HG02852 (cell line): ENCODE results near the gene ASMTL.
A peak's percentile ranks its signal among the peaks of the same experiment; 100 is the strongest.
"Not testable (repeated sequence)": the region's sequence is repeated elsewhere in the genome, so short reads cannot be mapped to it uniquely, and the experiment has no call there.

Experiments
- ATAC-seq: cut with Tn5 transposase; IDR thresholded peaks from one replicate; pipeline ENCODE4 v1.9.1; 2021; ENCODE audit warnings: mild to moderate bottlenecking, moderate library complexity; ENCODE audit not compliant: unreplicated experiment

Gene ASMTL

GRCh38 chrX:1483843-1484637 lies 31.3 kb upstream of the ASMTL start:
- ATAC-seq: peak; percentile 52

DNA sequence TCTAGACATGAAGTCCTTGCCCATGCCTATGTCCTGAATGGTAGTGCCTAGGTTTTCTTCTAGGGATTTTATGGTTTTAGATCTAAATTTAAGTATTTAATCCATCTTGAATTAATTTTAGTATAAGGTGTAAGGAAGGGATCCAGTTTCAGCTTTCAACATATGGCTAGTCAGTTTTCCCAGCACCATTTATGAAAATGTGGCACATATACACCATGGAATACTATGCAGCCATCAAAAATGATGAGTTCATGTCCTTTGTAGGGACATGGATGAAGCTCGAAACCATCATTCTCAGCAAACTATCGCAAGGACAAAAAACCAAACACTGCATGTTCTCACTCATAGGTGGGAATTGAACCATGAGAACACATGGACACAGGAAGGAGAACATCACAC lies 29.8 kb upstream of the ASMTL start:
- ATAC-seq: not testable (repeated sequence)

GRCh38 chrX:1481636-1482529 lies 29.2 kb upstream of the ASMTL start:
- ATAC-seq: peak; percentile 48

DNA sequence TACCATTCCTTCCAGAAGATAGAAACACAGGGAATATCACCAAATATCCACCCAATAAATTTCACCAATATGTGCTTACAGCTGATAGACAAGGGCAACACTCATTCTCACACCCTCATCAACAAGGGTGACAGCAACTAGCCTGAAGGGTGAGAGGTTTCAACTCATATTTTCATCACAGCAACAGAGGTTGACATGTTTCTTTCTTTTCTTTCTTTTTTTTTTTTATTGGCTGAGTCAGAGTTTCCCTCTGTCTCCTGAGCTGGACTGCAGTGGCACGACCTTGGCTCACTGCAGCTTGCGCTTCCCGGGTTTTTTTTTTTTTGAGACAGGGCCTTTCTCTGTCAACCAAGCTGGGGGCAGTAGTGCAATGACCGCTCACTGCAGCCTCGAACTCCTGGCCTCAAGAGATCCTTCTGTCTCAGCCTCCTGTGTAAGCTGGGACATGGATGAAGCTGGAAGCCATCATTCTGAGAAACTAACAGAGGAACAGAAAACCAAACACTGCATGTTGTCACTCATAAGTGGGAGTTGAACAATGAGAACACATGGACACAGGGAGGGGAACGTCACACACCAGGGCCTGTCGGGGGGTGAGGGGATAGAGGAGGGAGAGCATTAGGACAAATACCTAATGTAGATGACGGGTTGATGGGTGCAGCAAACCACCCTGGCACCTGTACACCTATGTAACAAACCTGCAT lies 27.5 kb upstream of the ASMTL start:
- peak; percentile 0 for ATAC-seq

DNA sequence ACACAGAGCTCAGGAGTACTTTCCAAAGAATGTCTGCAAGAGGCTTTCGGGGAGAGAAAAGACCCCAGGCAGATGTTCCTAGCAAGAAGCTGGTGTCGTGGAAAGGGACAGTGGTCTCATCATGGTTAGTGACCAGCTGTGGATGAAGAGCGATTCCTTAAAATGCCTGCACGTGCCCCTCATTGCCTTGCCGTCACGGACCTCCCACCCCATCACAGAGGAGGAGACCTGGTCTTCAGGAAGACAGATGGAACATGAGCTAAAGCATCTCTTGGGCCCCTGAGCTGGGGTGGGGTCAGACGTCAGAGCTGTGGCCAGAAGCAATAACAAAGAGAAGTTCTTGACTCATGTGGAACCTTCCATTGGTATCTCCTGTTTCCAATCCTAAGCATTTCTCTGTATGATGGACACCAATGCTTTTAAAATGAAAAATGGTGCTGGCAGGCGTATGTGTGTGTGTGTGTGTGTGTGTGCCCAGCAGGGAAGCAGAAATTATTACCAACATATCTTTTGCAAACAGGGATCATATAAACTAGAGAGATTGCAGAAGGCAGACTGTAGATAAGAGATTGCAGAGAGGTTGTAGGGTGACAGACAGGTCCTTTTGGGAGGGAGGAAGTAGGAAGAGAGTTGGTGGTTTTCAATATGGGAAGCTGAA lies 25.2 kb upstream of the ASMTL start:
- ATAC-seq: no peak

DNA sequence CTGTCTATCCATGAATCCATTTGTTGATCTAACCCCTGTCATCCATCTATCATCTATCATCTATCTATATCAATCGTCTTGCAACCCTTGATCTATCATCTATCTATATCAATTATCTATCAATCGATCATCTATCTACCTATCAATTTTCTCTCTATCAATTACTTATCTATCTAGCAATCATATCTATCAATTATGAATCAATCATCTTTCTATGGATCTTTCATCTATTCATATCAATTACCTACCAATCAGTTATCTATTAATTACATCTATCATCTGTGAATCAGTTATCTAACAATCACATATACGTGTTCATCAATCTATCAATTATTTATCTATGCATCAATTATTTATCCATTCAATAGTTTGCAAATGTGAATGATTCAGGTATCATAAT lies 24.5 kb upstream of the ASMTL start:
- ATAC-seq: no peak

GRCh38 chrX:1476682-1477081 lies 24.0 kb upstream of the ASMTL start:
- no peak for ATAC-seq

GRCh38 chrX:1475881-1476280 lies 23.2 kb upstream of the ASMTL start:
- no peak for ATAC-seq

DNA sequence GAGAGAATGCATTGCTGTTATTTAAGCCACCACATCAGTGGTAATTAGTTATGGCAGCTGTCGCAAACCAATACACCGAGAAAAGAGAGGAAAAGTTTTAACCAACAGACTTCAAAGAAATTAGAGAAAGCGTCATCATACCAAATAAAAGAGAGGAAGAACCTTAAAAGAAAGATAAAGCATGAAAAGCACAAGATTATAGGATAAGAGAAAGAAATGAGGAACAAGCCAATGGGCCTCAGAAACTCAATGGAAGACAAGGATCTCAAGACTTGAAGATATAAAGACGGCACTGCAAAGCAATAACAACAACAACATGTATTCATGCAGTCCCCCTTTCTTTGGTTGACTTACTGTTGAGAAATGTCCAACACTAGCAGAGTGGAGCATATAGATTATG lies 22.8 kb upstream of the ASMTL start:
- ATAC-seq: no peak

DNA sequence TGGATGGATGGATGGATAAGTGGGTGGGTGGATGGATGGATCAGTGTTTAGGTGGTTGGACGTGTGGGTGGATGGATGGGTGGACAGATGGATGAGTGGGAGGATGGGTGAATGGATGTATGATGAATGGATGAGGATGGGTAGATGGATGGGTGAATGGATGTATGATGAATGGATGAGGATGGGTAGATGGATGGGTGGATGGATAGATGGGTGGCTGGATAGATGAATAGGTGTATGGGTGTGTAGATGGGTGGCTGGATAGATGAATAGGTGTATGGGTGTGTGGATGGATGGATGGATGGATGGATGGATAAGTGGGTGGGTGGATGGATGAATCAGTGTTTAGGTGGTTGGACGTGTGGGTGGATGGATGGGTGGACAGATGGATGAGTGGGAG lies 21.9 kb upstream of the ASMTL start:
- not testable (repeated sequence) for ATAC-seq

DNA sequence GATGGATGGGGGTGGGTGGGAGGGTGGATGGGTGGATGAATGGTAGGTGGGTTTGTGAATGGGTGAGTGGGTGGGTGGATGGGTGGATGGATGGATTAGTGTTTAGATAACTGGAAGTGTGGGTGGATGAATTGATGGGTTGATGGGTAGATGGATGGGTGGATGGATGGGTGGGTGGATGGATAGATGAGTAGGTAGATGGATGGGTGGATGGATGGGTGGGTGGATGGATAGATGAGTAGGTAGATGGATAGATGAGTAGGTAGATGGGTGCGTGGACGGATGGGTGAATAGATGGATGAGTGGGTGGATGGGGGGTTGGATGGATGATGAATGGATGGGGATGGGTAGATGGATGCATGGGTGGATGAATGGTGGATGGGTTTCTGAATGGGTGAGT lies 20.3 kb upstream of the ASMTL start:
- no peak for ATAC-seq

GRCh38 chrX:1468250-1468772 lies 15.6 kb upstream of the ASMTL start:
- no peak for ATAC-seq

GRCh38 chrX:1466971-1467561 lies 14.4 kb upstream of the ASMTL start:
- peak; percentile 50 for ATAC-seq

GRCh38 chrX:1466232-1466661 lies 13.5 kb upstream of the ASMTL start:
- no peak for ATAC-seq

- no peak for ATAC-seq
These were observed 12.8 kb upstream of the ASMTL start for GRCh38 chrX:1465286-1466231.

DNA sequence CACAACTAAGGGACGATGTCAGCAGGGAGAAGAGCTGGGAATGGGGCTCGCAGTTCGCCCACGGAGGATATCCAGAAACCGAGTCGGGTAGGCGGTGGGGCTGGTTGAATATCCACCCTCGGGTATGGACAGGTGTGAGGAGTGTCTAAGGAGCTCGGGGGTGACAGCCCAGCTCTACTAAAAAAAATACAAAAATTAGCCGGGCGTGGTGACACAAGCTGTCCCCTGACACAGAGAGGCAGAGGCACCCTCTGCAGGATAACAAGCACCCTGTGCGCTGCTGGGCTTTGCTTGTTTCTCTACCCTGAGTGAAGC lies 12.2 kb upstream of the ASMTL start:
- no peak for ATAC-seq

DNA sequence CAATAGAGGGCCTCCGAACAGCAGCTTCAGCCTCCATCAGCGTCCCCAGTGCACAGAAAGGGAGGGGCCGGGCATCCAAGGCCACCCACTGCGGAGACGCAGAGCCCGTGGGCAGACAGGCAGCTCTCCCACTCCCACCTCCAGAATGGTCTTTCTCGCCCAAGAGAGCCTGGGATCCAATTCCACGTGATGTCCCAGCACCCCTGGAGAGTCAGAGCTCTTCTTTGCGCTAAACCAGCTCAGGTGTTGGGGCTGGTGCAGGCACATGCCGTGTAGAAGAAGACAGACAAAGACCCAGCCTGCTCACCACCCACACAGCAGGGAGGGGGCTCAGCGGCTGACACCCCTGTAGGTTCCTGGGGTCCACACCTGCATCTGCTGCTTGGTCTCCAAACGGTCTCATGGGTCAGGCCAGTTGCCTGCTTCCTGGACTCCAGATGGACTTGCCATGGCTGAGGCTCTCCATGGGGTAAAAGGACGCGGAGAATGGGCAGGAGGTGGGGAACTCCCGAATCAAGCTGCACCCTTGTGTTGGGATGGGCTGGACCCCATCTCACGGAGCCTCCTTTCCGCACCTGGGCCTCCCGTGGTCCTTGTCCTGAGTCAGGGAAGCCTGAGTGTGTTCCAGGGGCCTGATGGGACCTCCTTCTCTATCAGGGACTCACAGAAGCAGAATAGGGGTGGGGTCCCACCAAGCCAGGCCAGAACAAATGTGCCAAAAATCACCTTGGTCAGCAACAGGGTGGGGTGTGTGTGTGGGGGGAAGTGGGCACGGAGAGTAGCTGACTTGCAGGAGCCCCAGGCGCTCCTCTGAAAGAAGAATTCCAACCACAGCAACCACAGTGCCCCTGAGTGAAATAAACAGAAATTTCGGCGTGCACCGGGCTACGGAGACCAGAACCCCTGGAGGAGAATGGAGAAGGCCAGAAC lies 11.6 kb upstream of the ASMTL start:
- no peak for ATAC-seq

DNA sequence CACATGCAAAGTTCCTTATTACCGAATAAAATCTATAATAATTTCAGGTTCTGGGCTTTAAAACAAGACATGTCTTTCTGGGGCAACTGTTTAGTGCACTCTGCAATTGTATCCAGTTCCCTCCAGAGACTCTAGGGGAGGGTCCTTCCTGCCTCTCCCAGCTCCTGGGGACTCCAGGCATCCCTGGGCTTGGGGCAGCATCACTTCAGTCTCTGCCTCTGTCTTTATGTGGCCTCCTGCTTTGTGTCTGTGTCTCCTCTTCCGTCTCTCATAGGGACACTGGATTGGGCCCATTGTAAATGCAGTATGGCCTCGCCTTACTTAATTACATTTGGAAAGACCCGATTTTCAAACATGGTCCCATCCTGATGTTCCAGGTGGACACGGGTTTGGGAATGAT lies 10.9 kb upstream of the ASMTL start:
- ATAC-seq: no peak
